ENCODE data around the gene CCDC169.

DNA sequence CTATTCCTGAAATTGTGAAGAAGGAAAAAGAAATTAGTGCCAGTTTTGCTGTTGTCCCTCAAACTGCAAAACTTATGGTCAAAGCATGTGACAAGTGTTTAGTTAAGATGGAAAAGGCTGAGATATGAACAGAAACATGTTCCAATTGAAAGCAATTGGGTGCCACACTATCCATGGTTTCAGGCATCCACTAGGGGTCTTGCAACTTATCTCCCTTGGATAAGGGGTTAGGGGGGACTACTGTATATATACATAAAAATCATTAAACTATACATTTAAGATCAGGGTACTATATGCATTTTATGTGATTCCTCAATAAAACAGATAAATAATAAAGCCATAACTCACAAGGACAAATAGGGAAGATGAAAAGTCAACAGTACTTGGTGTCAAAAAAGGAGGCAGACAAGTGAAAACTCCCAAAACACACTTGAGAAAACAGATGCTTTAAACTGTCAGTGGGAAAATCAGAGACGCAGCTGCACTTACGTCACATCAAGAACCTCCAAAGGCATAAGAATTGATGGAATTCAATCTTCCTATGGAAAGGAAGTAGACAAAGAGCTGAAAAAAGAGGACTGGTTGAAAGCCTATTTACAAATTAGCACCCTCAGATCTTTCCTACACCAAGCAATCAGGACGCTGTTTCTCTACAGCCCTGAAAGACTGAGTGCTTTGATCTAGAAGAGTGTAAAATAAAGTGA lies 40.5 kb upstream of the CCDC169 start:
- no peak for TF ChIP-seq CTCF (IDR thresholded peaks at IDR 0.05; ENCODE audit: low read length)
- no peak for TF ChIP-seq EZH2 (IDR thresholded peaks at IDR 0.05; ENCODE audit: borderline replicate concordance, low read length)

All from OCI-LY1 (cell line).